IMR-90 (cell line): ENCODE results near the gene CLDN6. TPM values are rescaled to one million over a fixed set of nuclear protein-coding genes. Genes with fewer than 3 reads are reported as not detected.

ENCODE experiments used
- ATAC-seq: fragments of 200-7000 bp; cut with Tn5 transposase; 2 replicates; pipeline ENCODE4 v1.9.1; 2020; ENCODE audit warnings: low read depth, mild to moderate bottlenecking, moderate library complexity
- BruUV-seq: library from RNA; stranded (reverse); fragments of 400-500 nt; replicated peaks from 2 replicates; lab custom pipeline; 2021; lab: Mats Ljungman, UMichigan
- CTCF ChIA-PET: fragments of 300-600 bp; formaldehyde crosslinking; extraction: SDS; loops from one replicate; lab custom pipeline; 2021; ENCODE audit warnings: antibody characterized with exemption; lab: Yijun Ruan, JAX
- POLR2A ChIA-PET: fragments of 300-600 bp; sonication (Branson Sonifier 250); formaldehyde crosslinking; loops from one replicate; lab custom pipeline; 2022; ENCODE audit warnings: antibody characterized with exemption; ENCODE audit not compliant: unreplicated experiment; lab: Charles Lee
- DNase-seq: peaks from one replicate; pipeline ENCODE4 v3.0.0; 2013
- H2AFZ ChIP-seq: replicated peaks from 2 replicates; pipeline ENCODE3; 2013; ENCODE audit warnings: low read length, mild to moderate bottlenecking; ENCODE audit not compliant: poor library complexity
- H2AK5ac ChIP-seq: 2 replicates; pipeline ENCODE4 v1.6.1; 2013; ENCODE audit warnings: low read depth, low read length, inconsistent platforms
- H2AK9ac ChIP-seq: replicated peaks from 2 replicates; pipeline ENCODE3; 2013; ENCODE audit warnings: mild to moderate bottlenecking, low read depth, low read length, moderate library complexity; ENCODE audit not compliant: poor library complexity
- H2BK120ac ChIP-seq: 2 replicates; pipeline ENCODE4 v1.6.1; 2013; ENCODE audit warnings: low read depth, low read length, inconsistent platforms
- H2BK15ac ChIP-seq: 3 replicates; pipeline ENCODE4 v1.6.1; 2013; ENCODE audit warnings: low read depth, low read length, inconsistent platforms
- H2BK20ac ChIP-seq: 2 replicates; pipeline ENCODE4 v1.6.1; 2013; ENCODE audit warnings: low read depth, mild to moderate bottlenecking, inconsistent platforms, low read length, moderate library complexity
- H2BK5ac ChIP-seq: 2 replicates; pipeline ENCODE4 v1.6.1; 2013; ENCODE audit warnings: mild to moderate bottlenecking, low read depth, low read length, inconsistent platforms; ENCODE audit not compliant: poor library complexity, severe bottlenecking
- H3K14ac ChIP-seq: replicated peaks from 2 replicates; pipeline ENCODE4 v1.6.1; 2013; ENCODE audit warnings: low read depth, low read length, inconsistent platforms
- H3K18ac ChIP-seq: 2 replicates; pipeline ENCODE4 v1.6.1; 2013; ENCODE audit warnings: low read depth, low read length, control low read depth
- H3K23ac ChIP-seq: 2 replicates; pipeline ENCODE4 v1.6.1; 2013; ENCODE audit warnings: low read depth, low read length, inconsistent platforms
- H3K27ac ChIP-seq: 2 replicates; pipeline ENCODE4 v1.5.1; 2013; ENCODE audit warnings: mild to moderate bottlenecking, control low read depth, low read length; ENCODE audit not compliant: insufficient read depth
- H3K27me3 ChIP-seq: 2 replicates; pipeline ENCODE4 v1.6.1; 2013; ENCODE audit warnings: low read length; ENCODE audit not compliant: control insufficient read depth, insufficient read depth
- H3K36me3 ChIP-seq: 2 replicates; pipeline ENCODE4 v1.6.1; 2013; ENCODE audit warnings: low read length, mixed read lengths; ENCODE audit not compliant: control insufficient read depth, insufficient read depth
- H3K4ac ChIP-seq: 2 replicates; pipeline ENCODE4 v1.6.1; 2013; ENCODE audit warnings: low read depth, low read length, inconsistent platforms
- H3K4me1 ChIP-seq: 2 replicates; pipeline ENCODE4 v1.6.1; 2013; ENCODE audit warnings: low read length, mixed read lengths; ENCODE audit not compliant: control insufficient read depth, insufficient read depth
- H3K4me2 ChIP-seq: 2 replicates; pipeline ENCODE4 v1.6.1; 2013; ENCODE audit warnings: low read depth, mild to moderate bottlenecking, control low read depth, low read length, moderate library complexity
- H3K4me3 ChIP-seq: 2 replicates; pipeline ENCODE4 v1.5.1; 2013; ENCODE audit warnings: low read depth, mild to moderate bottlenecking, control low read depth, low read length, moderate library complexity; ENCODE audit not compliant: insufficient read depth
- H3K56ac ChIP-seq: 2 replicates; pipeline ENCODE4 v1.6.1; 2013; ENCODE audit warnings: low read length, inconsistent platforms; ENCODE audit not compliant: insufficient read depth; ENCODE audit errors: extremely low read depth
- H3K79me1 ChIP-seq, 2 experiments: 2 replicates each; pipeline ENCODE4 v1.6.1; 2013; ENCODE audit warnings: low read length in 2 of 2, inconsistent platforms in 1 of 2, low read depth in 1 of 2
- H3K9ac ChIP-seq: 2 replicates; pipeline ENCODE4 v1.6.1; 2013; ENCODE audit warnings: low read depth, low read length, control low read depth
- H3K9me1 ChIP-seq: 2 replicates; pipeline ENCODE4 v1.6.1; 2013; ENCODE audit warnings: low read length, inconsistent platforms; ENCODE audit not compliant: insufficient read depth
- H3K9me3 ChIP-seq: 2 replicates; pipeline ENCODE4 v1.6.1; 2013; ENCODE audit warnings: low read length; ENCODE audit not compliant: control insufficient read depth, insufficient read depth
- H4K20me1 ChIP-seq: 2 replicates; pipeline ENCODE4 v1.6.1; 2013; ENCODE audit warnings: low read length, inconsistent platforms; ENCODE audit not compliant: insufficient read depth
- H4K5ac ChIP-seq: 2 replicates; pipeline ENCODE4 v1.6.1; 2013; ENCODE audit warnings: mild to moderate bottlenecking, low read depth, low read length, control low read depth
- H4K8ac ChIP-seq, 2 experiments: 2 replicates each; pipeline ENCODE4 v1.6.1; 2013; ENCODE audit warnings: low read depth in 2 of 2, low read length in 2 of 2, control low read depth in 1 of 2, inconsistent platforms in 1 of 2
- H4K91ac ChIP-seq: 2 replicates; pipeline ENCODE4 v1.6.1; 2013; ENCODE audit warnings: low read depth, low read length, inconsistent platforms; ENCODE audit not compliant: insufficient read depth
- POLR2A ChIP-seq: IDR thresholded peaks from 2 replicates; pipeline ENCODE4 v1.6.1; 2012; ENCODE audit warnings: mild to moderate bottlenecking, low read depth, low read length
- RFX5 ChIP-seq: IDR thresholded peaks from 2 replicates; pipeline ENCODE4 v1.8.0; 2012; ENCODE audit warnings: low read depth, mild to moderate bottlenecking, low read length, moderate library complexity
- WGBS, 2 experiments: methylation state at CpG; one replicate each; pipeline versions ENCODE4 v1.1.5 to v1.1.7; 2013; ENCODE audit warnings: missing lambda C conversion rate in 2 of 2; ENCODE audit not compliant: insufficient read length in 1 of 2; ENCODE audit errors: extremely low coverage in 2 of 2; 5-methylcytosine and 5-hydroxymethylcytosine counted together
- dilution Hi-C: fragments of 300-500 bp; cut with HindIII; formaldehyde crosslinking; loops from one replicate; pipeline ENCODE4 v1.14.3; 2018; ENCODE audit warnings: low sequenced_read_pairs; ENCODE audit not compliant: unreplicated experiment
- in situ Hi-C: fragments of 300-500 bp; cut with MboI; formaldehyde crosslinking; loops from 3 replicates; pipeline ENCODE4 v1.14.3; 2019; ENCODE audit warnings: low sequenced_read_pairs, inconsistent platforms, mixed read lengths
- intact Hi-C: fragments of 100-400 bp; cut with micrococcal nuclease; formaldehyde crosslinking; loops from 2 replicates; pipeline ENCODE4 v1.10.0; 2022
- polyA plus RNA-seq, 3 experiments: library from polyadenylated mRNA; depleted of rRNA; stranded (reverse); fragments of >200 nt; gene quantifications; 2 replicates each; pipeline ENCODE4 v1.2.3, GENCODE V29; 2012; ENCODE audit warnings: low replicate concordance in 1 of 3
- total RNA-seq: library from RNA; depleted of rRNA; stranded (reverse); fragments of >200 nt; gene quantifications from 2 replicates; pipeline ENCODE4 v1.2.3, GENCODE V29; 2012
- TF ChIP-seq, protein P1 (sequence below): conservative IDR thresholded peaks from 2 replicates; pipeline ENCODE4 v1.5.1; 2012; ENCODE audit warnings: mild to moderate bottlenecking, low read depth, low read length, improper control_type of control experiment

Gene CLDN6
- total and polyA plus RNA-seq, 2 of the 4 experiments (the other 2 are of a cell fraction): 0.14 TPM; not detected in 1

DNA sequence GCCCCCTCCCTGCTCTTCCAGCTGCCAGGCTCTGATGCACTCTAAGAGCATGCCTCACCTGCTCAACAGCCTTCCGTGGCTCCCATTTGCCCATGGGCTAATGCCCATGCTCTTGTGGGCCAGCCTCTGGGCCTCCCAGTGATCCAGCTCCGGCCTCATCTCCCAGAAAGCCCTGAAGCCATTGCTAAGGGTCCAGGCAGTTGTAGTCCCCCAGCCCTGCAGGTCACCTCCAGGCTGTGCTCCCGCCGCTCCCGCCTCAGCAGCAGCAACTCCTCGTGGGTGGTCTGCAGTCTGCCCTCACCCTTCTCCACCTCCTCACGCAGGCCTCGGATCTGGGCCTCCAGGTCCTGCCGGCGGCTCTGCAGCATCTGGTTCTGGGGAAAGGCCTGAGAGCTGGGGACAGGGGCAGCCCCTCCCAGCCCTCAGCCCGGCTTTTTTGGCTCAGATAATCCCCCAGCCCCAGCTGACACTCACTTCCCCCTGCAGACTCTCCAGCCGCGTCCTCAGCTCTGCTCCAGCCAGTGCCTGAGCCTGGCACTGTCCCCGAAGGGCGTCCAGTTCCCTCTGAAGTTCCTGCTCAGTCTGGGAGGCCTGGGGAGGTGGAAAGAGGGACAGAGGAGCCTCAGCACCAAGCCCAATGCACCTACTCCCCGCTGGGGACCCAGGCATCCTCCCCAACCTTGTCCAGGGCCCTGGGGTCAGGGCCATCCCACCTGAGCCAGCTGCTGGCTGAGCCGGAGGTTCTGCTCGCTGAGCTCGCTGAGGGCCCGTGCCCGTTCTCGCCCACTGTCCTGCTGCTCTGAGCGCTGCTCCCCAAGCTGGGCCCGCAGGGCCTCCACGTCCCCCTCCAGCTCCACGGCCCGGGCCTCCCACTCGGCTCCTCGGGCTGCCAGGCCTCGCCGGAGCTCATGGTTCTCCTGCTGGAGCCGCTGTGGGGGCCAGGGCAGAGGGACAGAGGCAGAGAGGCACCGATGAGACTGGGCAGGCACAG lies 12.5 kb upstream of the CLDN6 start:
- Histone ChIP-seq H4K5ac (no peak overlapping the region), H4K20me1 (peaks cover 7% of the 10 kb centered on the region; the same call in 1 of the 2 replicates), H4K8ac (no peak overlapping the region), H4K91ac (no peak overlapping the region), H3K27ac (no peak overlapping the region), H3K36me3 (peaks cover 11% of the 10 kb centered on the region; the same call in 1 of the 2 replicates), H3K79me1 (no peaks in the 10 kb centered on the region), H2BK15ac (no peak overlapping the region), H2BK20ac (no peak overlapping the region), H3K4me2 (no peak overlapping the region), H3K9me1 (no peaks in the 10 kb centered on the region), H3K9ac (no peak overlapping the region), H2AK9ac (peak overlapping the region; percentile 57), H2BK5ac (no peak overlapping the region), H3K18ac (no peak overlapping the region), H2AK5ac (no peak overlapping the region), H3K56ac (no peak overlapping the region), H3K4me1 (no peaks in the 10 kb centered on the region), H3K4me3 (no peak overlapping the region), H2BK120ac (no peak overlapping the region), H3K4ac (no peak overlapping the region), H3K9me3 (no peaks in the 10 kb centered on the region), H3K23ac (no peak overlapping the region), H2AFZ (no peak overlapping the region), H3K27me3 (peaks cover 41% of the 10 kb centered on the region), H3K14ac (no peak overlapping the region)
- ATAC-seq: no peak
- no peak for DNase-seq
- 75% methylated on average over 18 of the region's 33 CpGs; no CpG with 5 or more reads in 1 of the 2 experiments for WGBS, 2 experiments
- TF ChIP-seq RFX5 (no peak), POLR2A (peak; percentile 31; the same call in 1 of the 2 replicates)
- TF ChIP-seq, protein P1, sequence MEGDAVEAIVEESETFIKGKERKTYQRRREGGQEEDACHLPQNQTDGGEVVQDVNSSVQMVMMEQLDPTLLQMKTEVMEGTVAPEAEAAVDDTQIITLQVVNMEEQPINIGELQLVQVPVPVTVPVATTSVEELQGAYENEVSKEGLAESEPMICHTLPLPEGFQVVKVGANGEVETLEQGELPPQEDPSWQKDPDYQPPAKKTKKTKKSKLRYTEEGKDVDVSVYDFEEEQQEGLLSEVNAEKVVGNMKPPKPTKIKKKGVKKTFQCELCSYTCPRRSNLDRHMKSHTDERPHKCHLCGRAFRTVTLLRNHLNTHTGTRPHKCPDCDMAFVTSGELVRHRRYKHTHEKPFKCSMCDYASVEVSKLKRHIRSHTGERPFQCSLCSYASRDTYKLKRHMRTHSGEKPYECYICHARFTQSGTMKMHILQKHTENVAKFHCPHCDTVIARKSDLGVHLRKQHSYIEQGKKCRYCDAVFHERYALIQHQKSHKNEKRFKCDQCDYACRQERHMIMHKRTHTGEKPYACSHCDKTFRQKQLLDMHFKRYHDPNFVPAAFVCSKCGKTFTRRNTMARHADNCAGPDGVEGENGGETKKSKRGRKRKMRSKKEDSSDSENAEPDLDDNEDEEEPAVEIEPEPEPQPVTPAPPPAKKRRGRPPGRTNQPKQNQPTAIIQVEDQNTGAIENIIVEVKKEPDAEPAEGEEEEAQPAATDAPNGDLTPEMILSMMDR: no peak
- dilution Hi-C loops (no loop called here), in situ Hi-C loops (no loop called here), intact Hi-C loops (no loop called here)
- BruUV-seq: no TSS peak
- POLR2A ChIA-PET: interaction anchor here (1.6 kb wide), 1 partner anchor 9 kb away, joined by 7 read pairs; no protein-coding TSS in a partner anchor
- CTCF ChIA-PET: interaction anchor here (0.7 to 1.7 kb wide), 7 partner anchors 7 to 231 kb away, joined by 3 to 12 read pairs (median 4); partner anchors contain the start of genes HCFC1R1 and TNFRSF12A
